ENCODE measurements around the gene TANGO6.

Gene TANGO6

GRCh38 chr16:68940816-68941215 is 97.5 kb downstream of the TANGO6 start:
- H3K4me3 ChIP-seq (ENCODE audit: low read depth in 1 of 2, low read length in 2 of 2): no peak overlapping the region
- no peaks in the 10 kb centered on the region for H3K9me3 ChIP-seq (ENCODE audit: control insufficient read depth in 1 of 2, low read length in 2 of 2)
- no peaks in the 10 kb centered on the region for H3K4me1 ChIP-seq (ENCODE audit: control insufficient read depth in 1 of 2, insufficient read depth in 2 of 2, low read length in 2 of 2)
- no peak overlapping the region for H3K27ac ChIP-seq (ENCODE audit: low read length)
- H3K36me3 ChIP-seq (ENCODE audit: control insufficient read depth in 1 of 2, insufficient read depth in 2 of 2, low read length in 2 of 2): peaks cover 0 to 9% of the 10 kb centered on the region in 2 donors
- no peaks in the 10 kb centered on the region for H3K27me3 ChIP-seq (ENCODE audit: low read depth, low read length)

GRCh38 chr16:68943961-68944360 is 100.6 kb downstream of the TANGO6 start:
- Histone ChIP-seq H3K4me3 (ENCODE audit: low read depth in 1 of 2, low read length in 2 of 2) (no peak overlapping the region), H3K9me3 (ENCODE audit: control insufficient read depth in 1 of 2, low read length in 2 of 2) (no peaks in the 10 kb centered on the region), H3K36me3 (ENCODE audit: control insufficient read depth in 1 of 2, insufficient read depth in 2 of 2, low read length in 2 of 2) (peaks cover 0 to 9% of the 10 kb centered on the region in 2 donors), H3K27ac (ENCODE audit: low read length) (no peak overlapping the region), H3K4me1 (ENCODE audit: control insufficient read depth in 1 of 2, insufficient read depth in 2 of 2, low read length in 2 of 2) (no peaks in the 10 kb centered on the region), H3K27me3 (ENCODE audit: low read depth, low read length) (no peaks in the 10 kb centered on the region)

DNA sequence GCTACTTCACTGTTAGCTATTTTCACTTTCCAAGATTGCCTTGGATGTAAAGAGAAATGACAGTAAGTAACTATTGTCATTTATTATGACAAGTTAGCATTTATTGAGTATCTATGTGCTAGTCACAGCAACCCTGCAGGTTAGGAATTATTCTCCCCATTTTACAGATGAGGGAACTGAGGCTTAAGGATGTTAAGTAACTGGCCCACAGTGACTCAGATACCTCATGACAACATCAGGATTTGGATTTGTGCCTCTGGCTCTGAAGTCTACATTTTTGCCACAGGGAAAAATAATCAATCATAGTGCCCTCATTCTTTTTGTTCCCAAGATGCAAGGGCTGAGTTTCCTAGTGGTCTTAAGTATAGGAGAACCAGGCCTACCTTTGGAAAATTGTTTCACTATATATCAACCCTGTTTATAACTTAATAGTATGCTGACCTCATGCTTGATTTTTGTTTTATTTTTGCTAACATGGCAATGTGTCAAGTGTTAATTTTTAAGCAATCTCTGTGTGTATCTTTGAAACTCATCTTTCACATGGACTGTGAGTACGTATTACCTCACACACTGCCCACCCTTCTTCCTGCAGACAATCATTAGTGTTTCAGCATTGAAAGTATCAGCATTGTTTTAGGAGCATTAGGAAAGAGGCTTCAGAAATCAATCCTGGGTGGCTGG is 105.0 kb downstream of the TANGO6 start:
- H3K9me3 ChIP-seq (ENCODE audit: control insufficient read depth in 1 of 2, low read length in 2 of 2): no peaks in the 10 kb centered on the region
- H3K36me3 ChIP-seq (ENCODE audit: control insufficient read depth in 1 of 2, insufficient read depth in 2 of 2, low read length in 2 of 2): peaks cover 0 to 9% of the 10 kb centered on the region in 2 donors
- no peaks in the 10 kb centered on the region for H3K4me1 ChIP-seq (ENCODE audit: control insufficient read depth in 1 of 2, insufficient read depth in 2 of 2, low read length in 2 of 2)
- H3K4me3 ChIP-seq (ENCODE audit: low read depth in 1 of 2, low read length in 2 of 2): no peak overlapping the region
- H3K27ac ChIP-seq (ENCODE audit: low read length): no peak overlapping the region
- no peaks in the 10 kb centered on the region for H3K27me3 ChIP-seq (ENCODE audit: low read depth, low read length)

GRCh38 chr16:68951991-68952877 is 108.9 kb downstream of the TANGO6 start:
- no peaks in the 10 kb centered on the region for H3K36me3 ChIP-seq (ENCODE audit: control insufficient read depth in 1 of 2, insufficient read depth in 2 of 2, low read length in 2 of 2)
- no peaks in the 10 kb centered on the region for H3K27me3 ChIP-seq (ENCODE audit: low read depth, low read length)
- H3K9me3 ChIP-seq (ENCODE audit: control insufficient read depth in 1 of 2, low read length in 2 of 2): no peaks in the 10 kb centered on the region
- H3K27ac ChIP-seq (ENCODE audit: low read length): no peak overlapping the region
- no peak overlapping the region for H3K4me3 ChIP-seq (ENCODE audit: low read depth in 1 of 2, low read length in 2 of 2)
- no peaks in the 10 kb centered on the region for H3K4me1 ChIP-seq (ENCODE audit: control insufficient read depth in 1 of 2, insufficient read depth in 2 of 2, low read length in 2 of 2)

GRCh38 chr16:68954911-68955635 is 111.7 kb downstream of the TANGO6 start:
- H3K4me1 ChIP-seq (ENCODE audit: control insufficient read depth in 1 of 2, insufficient read depth in 2 of 2, low read length in 2 of 2): no peaks in the 10 kb centered on the region
- no peak overlapping the region for H3K27ac ChIP-seq (ENCODE audit: low read length)
- H3K36me3 ChIP-seq (ENCODE audit: control insufficient read depth in 1 of 2, insufficient read depth in 2 of 2, low read length in 2 of 2): no peaks in the 10 kb centered on the region
- H3K27me3 ChIP-seq (ENCODE audit: low read depth, low read length): no peaks in the 10 kb centered on the region
- no peaks in the 10 kb centered on the region for H3K9me3 ChIP-seq (ENCODE audit: control insufficient read depth in 1 of 2, low read length in 2 of 2)
- H3K4me3 ChIP-seq (ENCODE audit: low read depth in 1 of 2, low read length in 2 of 2): no peak overlapping the region

- no peaks in the 10 kb centered on the region for H3K27me3 ChIP-seq (ENCODE audit: low read depth, low read length)
- no peaks in the 10 kb centered on the region for H3K9me3 ChIP-seq (ENCODE audit: control insufficient read depth in 1 of 2, low read length in 2 of 2)
- no peak overlapping the region for H3K4me3 ChIP-seq (ENCODE audit: low read depth in 1 of 2, low read length in 2 of 2)
- no peaks in the 10 kb centered on the region for H3K36me3 ChIP-seq (ENCODE audit: control insufficient read depth in 1 of 2, insufficient read depth in 2 of 2, low read length in 2 of 2)
- H3K4me1 ChIP-seq (ENCODE audit: control insufficient read depth in 1 of 2, insufficient read depth in 2 of 2, low read length in 2 of 2): no peaks in the 10 kb centered on the region
- no peak overlapping the region for H3K27ac ChIP-seq (ENCODE audit: low read length)
Measured at GRCh38 chr16:68960910-68961309, 117.6 kb downstream of the TANGO6 start.

DNA sequence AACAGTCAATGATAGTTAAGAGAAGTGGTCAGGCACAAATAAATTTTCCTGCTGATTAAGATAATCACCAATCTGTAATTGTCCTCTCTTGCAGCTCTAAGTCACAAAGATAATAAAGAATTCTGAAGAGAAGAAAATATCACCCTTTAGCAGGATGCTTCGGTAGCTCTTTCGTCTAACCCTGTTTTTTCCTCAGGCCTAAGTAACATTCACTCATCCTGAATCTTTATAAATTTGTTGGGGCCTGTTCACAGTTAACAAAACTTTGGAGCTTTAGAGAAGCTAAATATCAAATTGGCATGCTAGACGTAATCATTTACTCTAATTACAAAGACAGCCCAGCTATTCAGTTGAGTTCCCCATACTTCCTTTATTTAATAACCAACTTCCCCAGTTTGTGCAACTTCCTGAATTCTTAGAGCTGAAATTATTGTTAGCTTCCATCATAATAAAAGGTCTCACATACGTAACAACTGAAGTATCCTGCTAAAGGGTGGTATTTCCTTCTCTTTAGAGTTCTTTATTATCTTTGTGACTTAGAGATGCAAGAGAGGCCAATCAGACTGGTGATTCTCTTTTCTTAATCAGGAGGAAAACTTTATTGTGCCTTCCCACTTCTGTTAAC is 118.6 kb downstream of the TANGO6 start:
- Histone ChIP-seq H3K36me3 (ENCODE audit: control insufficient read depth in 1 of 2, insufficient read depth in 2 of 2, low read length in 2 of 2) (no peaks in the 10 kb centered on the region), H3K9me3 (ENCODE audit: control insufficient read depth in 1 of 2, low read length in 2 of 2) (no peaks in the 10 kb centered on the region), H3K27me3 (ENCODE audit: low read depth, low read length) (no peaks in the 10 kb centered on the region), H3K4me1 (ENCODE audit: control insufficient read depth in 1 of 2, insufficient read depth in 2 of 2, low read length in 2 of 2) (no peaks in the 10 kb centered on the region), H3K27ac (ENCODE audit: low read length) (no peak overlapping the region), H3K4me3 (ENCODE audit: low read depth in 1 of 2, low read length in 2 of 2) (no peak overlapping the region)

- H3K36me3 ChIP-seq (ENCODE audit: control insufficient read depth in 1 of 2, insufficient read depth in 2 of 2, low read length in 2 of 2): peaks cover 0 to 6% of the 10 kb centered on the region in 2 donors
- no peaks in the 10 kb centered on the region for H3K9me3 ChIP-seq (ENCODE audit: control insufficient read depth in 1 of 2, low read length in 2 of 2)
- no peak overlapping the region for H3K4me3 ChIP-seq (ENCODE audit: low read depth in 1 of 2, low read length in 2 of 2)
- H3K4me1 ChIP-seq (ENCODE audit: control insufficient read depth in 1 of 2, insufficient read depth in 2 of 2, low read length in 2 of 2): no peaks in the 10 kb centered on the region
- H3K27ac ChIP-seq (ENCODE audit: low read length): no peak overlapping the region
- H3K27me3 ChIP-seq (ENCODE audit: low read depth, low read length): no peaks in the 10 kb centered on the region
Measured at GRCh38 chr16:68969338-68969737, 126.0 kb downstream of the TANGO6 start.

- no peaks in the 10 kb centered on the region for H3K9me3 ChIP-seq (ENCODE audit: control insufficient read depth in 1 of 2, low read length in 2 of 2)
- no peaks in the 10 kb centered on the region for H3K27me3 ChIP-seq (ENCODE audit: low read depth, low read length)
- H3K4me3 ChIP-seq (ENCODE audit: low read depth in 1 of 2, low read length in 2 of 2): no peak overlapping the region
- peaks cover 3 to 21% of the 10 kb centered on the region in 2 donors for H3K36me3 ChIP-seq (ENCODE audit: control insufficient read depth in 1 of 2, insufficient read depth in 2 of 2, low read length in 2 of 2)
- no peak overlapping the region for H3K27ac ChIP-seq (ENCODE audit: low read length)
- H3K4me1 ChIP-seq (ENCODE audit: control insufficient read depth in 1 of 2, insufficient read depth in 2 of 2, low read length in 2 of 2): no peaks in the 10 kb centered on the region
Measured at GRCh38 chr16:68972013-68972412, 128.7 kb downstream of the TANGO6 start.

DNA sequence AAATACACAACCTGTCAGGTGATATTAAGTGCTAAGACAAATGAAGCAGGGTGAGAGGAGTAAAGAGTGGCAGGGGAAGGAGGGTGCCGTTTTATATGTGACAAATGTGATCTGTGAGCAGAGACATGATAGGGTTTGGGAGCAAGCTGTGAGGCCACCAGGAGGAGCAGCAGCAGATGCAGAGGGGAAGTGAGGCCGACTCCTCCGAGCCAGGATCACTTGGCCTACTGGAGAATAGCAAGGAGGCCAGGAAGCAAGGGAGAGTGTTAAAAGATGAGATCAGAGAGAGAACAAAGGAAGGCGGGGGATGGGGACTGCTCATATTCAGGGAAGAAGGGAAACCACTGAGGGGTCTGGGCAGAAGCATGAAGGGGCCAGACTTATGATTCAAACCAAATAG is 129.4 kb downstream of the TANGO6 start:
- no peak overlapping the region for H3K4me3 ChIP-seq (ENCODE audit: low read depth in 1 of 2, low read length in 2 of 2)
- H3K27me3 ChIP-seq (ENCODE audit: low read depth, low read length): no peaks in the 10 kb centered on the region
- H3K36me3 ChIP-seq (ENCODE audit: control insufficient read depth in 1 of 2, insufficient read depth in 2 of 2, low read length in 2 of 2): peaks cover 3 to 21% of the 10 kb centered on the region in 2 donors
- H3K9me3 ChIP-seq (ENCODE audit: control insufficient read depth in 1 of 2, low read length in 2 of 2): no peaks in the 10 kb centered on the region
- no peak overlapping the region for H3K27ac ChIP-seq (ENCODE audit: low read length)
- no peaks in the 10 kb centered on the region for H3K4me1 ChIP-seq (ENCODE audit: control insufficient read depth in 1 of 2, insufficient read depth in 2 of 2, low read length in 2 of 2)

DNA sequence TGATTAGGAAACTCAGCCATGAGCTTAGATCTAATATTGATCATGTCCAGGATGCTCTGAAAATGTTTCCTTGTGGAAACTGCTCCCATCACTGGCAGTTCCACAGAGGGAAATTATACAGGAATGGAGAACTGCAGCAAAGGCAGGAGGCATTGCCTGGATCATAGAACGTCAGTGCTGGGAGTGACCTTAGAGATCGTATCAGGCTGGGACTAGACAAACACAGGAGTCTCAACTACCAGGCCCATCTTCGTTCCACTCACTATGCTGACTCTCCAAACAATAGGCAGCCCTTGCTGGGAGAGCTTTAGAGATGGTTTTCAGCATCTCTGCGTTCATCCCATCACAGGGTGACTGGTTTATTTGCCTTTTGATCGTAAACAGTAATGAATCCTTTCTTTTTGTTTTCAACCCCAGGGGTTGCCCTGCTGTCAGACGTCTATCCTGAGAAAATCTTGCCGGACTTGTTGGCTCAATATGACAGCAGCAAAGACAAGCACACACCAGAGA is 130.3 kb downstream of the TANGO6 start:
- Histone ChIP-seq H3K9me3 (ENCODE audit: control insufficient read depth in 1 of 2, low read length in 2 of 2) (no peaks in the 10 kb centered on the region), H3K4me1 (ENCODE audit: control insufficient read depth in 1 of 2, insufficient read depth in 2 of 2, low read length in 2 of 2) (no peaks in the 10 kb centered on the region), H3K4me3 (ENCODE audit: low read depth in 1 of 2, low read length in 2 of 2) (no peak overlapping the region), H3K36me3 (ENCODE audit: control insufficient read depth in 1 of 2, insufficient read depth in 2 of 2, low read length in 2 of 2) (peaks cover 3 to 21% of the 10 kb centered on the region in 2 donors), H3K27ac (ENCODE audit: low read length) (no peak overlapping the region), H3K27me3 (ENCODE audit: low read depth, low read length) (no peaks in the 10 kb centered on the region)

Measured in muscle layer of duodenum (tissue), 2 donors.